ENCODE results near the gene NACC2. TPM values are rescaled to one million over a fixed set of nuclear protein-coding genes. Genes with fewer than 3 reads are reported as not detected.

The NACC2 gene
- total RNA-seq, 2 donors from 2014 or later, result 7.8 to 9.7 TPM

DNA sequence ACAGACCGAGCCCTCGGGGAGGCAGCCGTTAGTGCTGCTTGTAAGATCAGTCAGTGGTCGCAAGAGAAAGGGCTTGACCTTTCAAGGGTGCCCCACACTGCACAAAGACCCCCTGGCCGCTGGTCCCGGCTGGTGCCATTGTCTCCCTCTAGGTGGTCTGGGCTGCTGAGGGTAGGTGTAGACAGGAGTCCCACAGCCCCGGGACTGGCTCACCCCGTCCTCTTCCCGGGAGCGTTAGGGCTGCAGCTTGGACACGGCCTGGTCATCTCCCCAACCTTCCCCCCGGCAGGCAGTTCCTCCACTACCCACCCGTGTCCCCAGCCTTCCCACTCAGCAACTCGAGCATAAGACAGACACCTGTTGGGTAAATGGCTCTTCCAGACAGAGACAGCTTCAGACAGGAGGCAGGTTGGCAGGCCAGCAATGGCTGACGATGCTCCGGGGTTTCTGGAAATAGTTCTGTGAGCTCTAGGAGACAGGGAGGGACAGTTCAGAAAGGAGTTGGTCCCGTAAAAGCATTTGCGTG lies 38.9 kb upstream of the NACC2 start:
- no peak for ATAC-seq (replicated peaks)
- Mint-ChIP-seq H3K9me3 (no peaks in the 10 kb centered on the region), H3K36me3 (ENCODE audit: low read depth) (no peaks in the 10 kb centered on the region), H3K4me1 (no peaks in the 10 kb centered on the region), H3K4me3 (peak overlapping the region; percentile 58), H3K27ac (no peak overlapping the region), H3K27me3 (peaks cover 13% of the 10 kb centered on the region)

DNA sequence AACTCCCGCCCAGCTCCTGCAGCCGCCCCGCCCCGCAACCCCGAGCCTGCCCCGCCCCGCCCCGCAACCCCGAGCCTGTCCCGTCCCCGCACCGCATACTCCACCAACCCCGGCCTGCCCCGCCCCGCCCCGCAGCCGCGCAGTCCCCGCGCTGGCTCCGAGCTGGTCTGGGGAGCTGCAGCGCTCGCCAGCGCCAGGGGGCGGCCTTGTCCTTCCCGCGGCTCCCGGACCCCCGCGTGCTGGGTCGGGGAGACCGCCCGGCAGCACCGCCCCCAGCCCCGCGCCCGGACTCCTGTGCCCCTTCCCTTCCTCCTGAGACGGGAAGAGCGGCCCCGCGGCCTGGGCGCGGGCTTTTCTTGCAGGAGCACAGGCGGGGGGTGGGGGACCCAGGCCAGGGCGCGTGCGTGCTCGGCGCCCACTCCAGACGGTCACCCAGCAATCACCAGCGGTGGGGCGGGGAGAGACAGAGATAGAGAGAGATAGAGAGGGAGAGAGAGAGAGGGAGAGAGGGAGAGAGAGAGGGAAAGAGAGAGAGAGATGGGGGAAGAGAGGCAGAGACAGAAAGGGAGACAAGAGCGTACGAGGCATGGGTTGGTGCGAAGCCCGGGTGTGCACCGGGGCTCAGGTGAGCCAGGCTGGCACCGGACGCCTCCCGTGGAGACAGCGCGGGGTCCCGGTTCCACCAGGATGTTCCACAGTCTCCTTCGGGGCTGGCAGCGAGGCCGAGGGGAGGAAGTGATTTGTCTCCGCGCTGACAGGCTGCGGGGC lies 38.3 kb upstream of the NACC2 start:
- H3K36me3 Mint-ChIP-seq (ENCODE audit: low read depth), result no peaks in the 10 kb centered on the region
- no peak overlapping the region for H3K27ac Mint-ChIP-seq
- H3K27me3 Mint-ChIP-seq, result peaks cover 16% of the 10 kb centered on the region
- peak overlapping the region; percentile 58 for H3K4me3 Mint-ChIP-seq
- no peaks in the 10 kb centered on the region for H3K4me1 Mint-ChIP-seq
- no peaks in the 10 kb centered on the region for H3K9me3 Mint-ChIP-seq
- ATAC-seq (replicated peaks), result peak; percentile 43

DNA sequence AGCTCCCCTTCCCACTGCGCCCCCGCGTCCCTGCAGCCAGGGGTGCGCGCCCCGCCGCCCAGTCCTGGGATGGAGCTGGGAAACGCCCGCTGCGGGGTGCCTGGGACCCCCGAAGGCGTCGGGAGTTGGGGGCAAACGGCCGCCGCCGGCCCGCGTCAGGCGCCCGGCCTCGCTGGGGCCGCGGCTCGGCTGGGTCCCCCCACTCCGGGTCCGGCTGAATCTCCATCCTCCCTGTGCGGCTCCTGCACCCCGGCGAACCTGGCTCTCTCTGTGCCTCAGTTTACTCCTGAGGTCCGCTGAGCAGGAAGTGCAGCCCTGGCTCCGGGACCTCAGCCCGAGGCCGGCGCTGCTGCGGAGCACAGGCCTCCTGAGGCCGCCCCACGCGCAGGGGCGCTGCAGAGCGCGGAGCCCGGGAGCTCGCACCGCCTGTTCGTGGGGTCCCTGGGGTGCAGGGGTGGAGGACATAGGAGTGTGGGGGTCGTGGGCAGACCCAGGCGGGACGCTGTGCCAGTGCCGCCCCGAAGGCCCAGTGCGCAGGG lies 37.5 kb upstream of the NACC2 start:
- Mint-ChIP-seq H3K27me3 (peaks cover 18% of the 10 kb centered on the region), H3K4me3 (no peak overlapping the region), H3K27ac (no peak overlapping the region), H3K36me3 (ENCODE audit: low read depth) (no peaks in the 10 kb centered on the region), H3K4me1 (no peaks in the 10 kb centered on the region), H3K9me3 (no peaks in the 10 kb centered on the region)
- ATAC-seq (replicated peaks), result no peak

DNA sequence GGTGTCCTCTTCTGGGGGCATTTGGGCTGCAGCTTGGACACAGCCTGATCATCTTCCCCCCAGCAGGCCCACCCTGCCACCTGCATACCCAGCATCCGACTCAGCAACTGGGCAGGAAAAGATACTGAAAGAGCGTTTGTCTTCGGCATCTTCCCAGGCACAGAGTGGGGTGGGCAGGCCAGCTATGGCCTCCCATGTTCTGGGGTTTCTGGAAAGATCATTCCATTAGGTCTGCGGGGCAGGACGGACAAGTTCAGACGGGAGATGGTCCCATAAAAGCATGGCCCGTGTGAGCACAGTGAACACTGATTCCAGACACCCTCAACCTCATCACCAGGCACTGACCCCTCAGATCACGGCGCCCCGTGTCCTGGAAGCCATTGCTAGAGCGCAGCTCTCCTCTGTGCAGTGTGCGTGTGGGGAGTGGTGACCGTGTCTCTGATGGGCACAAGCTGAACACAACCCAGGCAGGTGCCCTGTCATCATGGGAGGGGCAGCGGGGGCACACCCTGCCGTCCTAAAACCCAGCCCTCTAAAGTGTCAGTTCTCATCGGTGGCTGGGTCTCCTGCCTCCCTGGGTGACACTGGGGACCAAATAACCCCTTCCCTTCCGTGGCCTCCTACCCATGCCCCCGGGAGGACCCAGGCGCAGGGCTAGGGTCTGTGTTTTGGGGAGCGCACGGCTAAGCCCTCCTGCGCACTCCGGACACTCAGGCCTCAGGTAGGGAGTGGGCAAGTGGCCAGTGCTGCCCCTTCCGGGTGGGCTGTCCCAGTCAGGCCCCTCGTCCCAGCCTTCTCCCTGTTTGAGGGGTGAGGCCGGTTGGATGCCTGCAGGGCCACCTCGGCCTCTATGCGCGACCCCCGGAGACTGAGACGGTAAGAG lies 36.8 kb upstream of the NACC2 start:
- H3K4me3 Mint-ChIP-seq, result no peak overlapping the region
- no peaks in the 10 kb centered on the region for H3K36me3 Mint-ChIP-seq (ENCODE audit: low read depth)
- no peak overlapping the region for H3K27ac Mint-ChIP-seq
- H3K4me1 Mint-ChIP-seq, result no peaks in the 10 kb centered on the region
- H3K27me3 Mint-ChIP-seq, result peaks cover 20% of the 10 kb centered on the region
- no peaks in the 10 kb centered on the region for H3K9me3 Mint-ChIP-seq
- ATAC-seq (replicated peaks), result no peak

DNA sequence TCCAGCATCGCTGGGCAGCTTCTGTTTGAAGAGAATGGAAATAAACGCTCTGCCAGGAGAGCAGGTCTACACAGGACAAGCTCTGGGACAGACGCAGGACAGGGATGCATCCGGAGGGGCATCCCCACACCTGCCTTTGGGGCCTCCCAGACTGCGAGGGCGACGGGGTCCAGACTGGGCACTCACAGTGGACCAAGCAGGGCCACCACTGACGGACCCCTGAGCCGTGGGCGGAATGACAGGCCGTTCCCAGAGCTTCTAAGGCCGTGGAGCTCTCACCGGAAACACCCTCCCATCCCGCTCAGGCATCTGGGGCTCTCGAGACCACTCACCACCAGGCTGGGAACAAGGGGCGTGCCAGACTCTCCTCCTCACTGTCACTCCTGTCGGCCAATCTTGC lies 34.1 kb upstream of the NACC2 start:
- H3K36me3 Mint-ChIP-seq (ENCODE audit: low read depth), result no peaks in the 10 kb centered on the region
- H3K4me3 Mint-ChIP-seq, result no peak overlapping the region
- peaks cover 26% of the 10 kb centered on the region for H3K27me3 Mint-ChIP-seq
- peaks cover 6% of the 10 kb centered on the region for H3K4me1 Mint-ChIP-seq
- no peak overlapping the region for H3K27ac Mint-ChIP-seq
- ATAC-seq (replicated peaks), result no peak
- H3K9me3 Mint-ChIP-seq, result no peaks in the 10 kb centered on the region

DNA sequence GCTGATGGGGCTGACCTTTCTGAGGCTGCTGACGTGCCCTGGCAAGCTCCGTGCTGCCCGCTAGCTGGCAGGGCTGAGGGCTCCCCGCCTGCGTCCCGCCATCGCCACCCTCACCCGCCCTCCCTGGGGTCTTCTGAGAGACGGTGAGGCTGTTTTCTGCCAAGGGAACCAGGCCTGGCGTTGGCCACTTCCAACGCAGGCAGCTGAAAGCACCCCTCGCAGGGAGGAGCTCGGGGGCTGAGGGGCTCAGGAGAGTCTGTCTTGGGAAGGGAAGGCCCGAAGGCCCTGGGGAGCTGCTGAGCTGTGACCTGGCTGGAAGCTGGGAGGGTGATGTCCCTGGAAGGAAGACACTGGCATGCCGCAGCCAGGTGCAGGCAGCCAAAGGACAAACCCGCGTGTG lies 33.3 kb upstream of the NACC2 start:
- no peak overlapping the region for H3K4me3 Mint-ChIP-seq
- H3K36me3 Mint-ChIP-seq (ENCODE audit: low read depth), result no peaks in the 10 kb centered on the region
- no peaks in the 10 kb centered on the region for H3K9me3 Mint-ChIP-seq
- ATAC-seq (replicated peaks), result no peak
- no peak overlapping the region for H3K27ac Mint-ChIP-seq
- peaks cover 6% of the 10 kb centered on the region for H3K4me1 Mint-ChIP-seq
- peaks cover 20% of the 10 kb centered on the region for H3K27me3 Mint-ChIP-seq

DNA sequence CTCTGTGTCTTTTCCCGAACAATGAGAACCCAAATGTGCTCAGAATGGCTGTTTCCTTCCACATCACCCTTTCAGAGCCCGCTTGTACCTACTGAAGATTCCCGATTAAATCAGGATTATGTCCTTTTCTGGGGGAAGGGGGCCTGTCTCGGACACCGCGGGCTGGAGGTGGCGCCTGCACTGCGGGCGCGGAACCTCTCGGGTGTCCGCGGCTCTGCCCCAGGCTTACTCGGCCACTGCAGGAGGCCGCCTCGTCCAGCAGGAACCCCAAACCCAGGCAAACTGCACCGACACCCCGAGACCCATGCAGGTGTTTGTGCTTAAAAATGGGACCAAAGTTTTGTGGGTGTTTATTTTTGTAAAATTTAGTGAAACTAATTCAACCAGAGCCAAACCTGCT lies 32.2 kb upstream of the NACC2 start:
- Mint-ChIP-seq H3K9me3 (no peaks in the 10 kb centered on the region), H3K4me3 (no peak overlapping the region), H3K4me1 (peaks cover 6% of the 10 kb centered on the region), H3K27ac (no peak overlapping the region), H3K36me3 (ENCODE audit: low read depth) (no peaks in the 10 kb centered on the region), H3K27me3 (peaks cover 19% of the 10 kb centered on the region)
- no peak for ATAC-seq (replicated peaks)

DNA sequence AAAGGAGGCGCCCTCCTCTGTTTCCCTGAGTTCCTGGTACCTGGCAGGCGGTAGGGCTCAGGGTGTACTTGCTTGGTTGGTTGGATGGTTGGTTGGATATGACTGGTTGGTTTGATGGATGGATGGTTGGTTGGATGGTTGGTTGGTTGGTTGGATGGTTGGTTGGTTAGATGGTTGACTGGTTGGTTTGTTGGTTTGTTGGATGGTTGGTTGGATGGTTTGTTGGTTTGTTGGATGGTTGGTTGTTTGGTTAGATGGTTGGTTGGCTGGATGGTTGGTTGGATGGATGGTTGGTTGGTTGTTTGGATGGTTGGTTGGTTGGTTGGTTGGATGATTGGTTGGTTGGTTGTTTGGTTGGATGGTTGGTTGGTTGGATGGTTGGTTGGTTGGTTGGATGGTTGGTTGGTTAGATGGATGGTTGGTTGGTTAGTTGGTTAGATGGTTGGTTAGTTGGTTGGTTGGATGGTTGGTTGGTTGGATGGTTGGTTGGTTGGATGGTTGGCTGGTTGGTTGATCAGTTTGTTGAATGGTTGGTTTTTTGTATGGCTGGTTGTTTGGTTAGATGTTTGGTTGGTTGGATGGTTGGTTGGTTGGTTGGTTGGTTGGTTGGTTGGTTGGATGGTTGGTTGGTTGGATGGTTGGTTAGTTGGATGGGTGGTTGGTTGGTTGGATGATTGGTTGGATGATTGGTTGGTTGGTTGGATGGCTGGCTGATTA lies 30.0 kb upstream of the NACC2 start:
- H3K27me3 Mint-ChIP-seq, result peaks cover 15% of the 10 kb centered on the region
- peaks cover 6% of the 10 kb centered on the region for H3K4me1 Mint-ChIP-seq
- H3K36me3 Mint-ChIP-seq (ENCODE audit: low read depth), result no peaks in the 10 kb centered on the region
- H3K4me3 Mint-ChIP-seq, result no peak overlapping the region
- H3K9me3 Mint-ChIP-seq, result no peaks in the 10 kb centered on the region
- H3K27ac Mint-ChIP-seq, result no peak overlapping the region
- no peak for ATAC-seq (replicated peaks)

DNA sequence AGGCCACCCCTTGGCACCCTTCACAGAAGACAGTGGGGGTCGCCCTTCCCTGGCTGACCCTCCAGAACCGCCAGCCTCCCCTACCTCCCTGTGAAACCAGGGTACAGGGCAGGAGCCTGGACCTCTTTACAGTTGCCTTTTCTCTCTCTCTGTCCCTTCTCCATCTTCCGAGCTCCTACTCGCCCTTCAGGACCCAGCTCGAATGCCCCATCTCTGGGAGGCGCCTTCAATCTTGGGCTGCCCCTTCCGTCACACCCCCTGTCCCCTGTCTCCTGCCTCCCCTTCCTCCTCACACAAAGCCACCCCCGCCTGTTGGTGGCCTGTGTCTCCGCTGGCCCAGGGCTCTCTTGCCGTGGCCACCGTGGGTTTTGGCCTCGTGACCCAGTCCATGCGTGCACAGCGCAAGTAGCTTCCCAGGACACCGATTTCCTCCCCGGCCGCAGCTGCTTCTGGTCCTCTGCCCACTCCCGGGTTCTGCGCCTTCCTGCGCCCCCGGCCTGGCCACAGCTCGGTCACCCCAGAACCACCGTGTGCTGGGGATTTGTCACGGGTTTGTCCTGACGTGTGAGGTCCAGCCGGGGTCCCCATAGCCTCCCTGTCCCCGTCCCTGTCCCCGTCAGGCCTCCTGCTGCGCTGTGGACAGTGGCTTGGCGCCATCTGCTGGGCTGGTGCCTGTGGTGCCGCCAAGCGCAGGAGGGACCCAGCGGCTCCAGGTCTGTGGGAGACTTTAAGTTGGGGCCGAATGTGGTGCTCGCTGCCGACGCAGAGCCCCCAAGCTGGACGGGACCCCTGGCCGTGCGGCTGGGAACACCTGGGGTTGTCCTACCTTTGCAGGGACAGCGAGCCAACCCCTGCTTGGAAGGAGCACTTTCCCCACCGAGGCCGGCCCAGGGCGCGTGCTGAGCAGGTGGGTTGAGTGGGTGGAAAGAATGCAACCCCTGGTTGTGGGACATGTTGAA lies 27.6 kb upstream of the NACC2 start:
- H3K4me1 Mint-ChIP-seq, result peaks cover 6% of the 10 kb centered on the region
- H3K27ac Mint-ChIP-seq, result no peak overlapping the region
- no peaks in the 10 kb centered on the region for H3K9me3 Mint-ChIP-seq
- no peaks in the 10 kb centered on the region for H3K36me3 Mint-ChIP-seq (ENCODE audit: low read depth)
- H3K4me3 Mint-ChIP-seq, result no peak overlapping the region
- peak; percentile 30 for ATAC-seq (replicated peaks)
- H3K27me3 Mint-ChIP-seq, result peaks cover 11% of the 10 kb centered on the region

DNA sequence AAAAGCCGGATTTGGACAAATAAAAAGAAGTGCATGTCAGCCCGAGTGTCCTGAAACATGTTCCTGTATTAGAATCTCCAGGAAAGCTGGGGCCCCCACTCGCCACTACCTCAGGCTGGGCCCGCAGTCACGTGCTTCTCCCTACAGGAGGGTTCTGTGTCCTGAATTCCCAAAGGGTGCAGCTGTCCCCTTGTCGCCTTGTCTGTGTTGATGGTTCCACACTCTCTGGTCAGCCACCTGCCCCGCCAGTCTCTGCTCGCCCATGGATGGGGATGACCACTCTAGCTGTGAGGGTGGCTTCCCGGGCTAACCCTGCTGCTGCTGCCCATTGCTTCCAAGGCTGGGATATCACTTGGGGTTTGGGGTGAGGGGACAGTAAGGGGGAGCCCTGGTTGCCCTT lies 26.7 kb upstream of the NACC2 start:
- Mint-ChIP-seq H3K4me3 (no peak overlapping the region), H3K9me3 (no peaks in the 10 kb centered on the region), H3K4me1 (peaks cover 6% of the 10 kb centered on the region), H3K27ac (no peak overlapping the region), H3K36me3 (ENCODE audit: low read depth) (no peaks in the 10 kb centered on the region), H3K27me3 (peaks cover 7% of the 10 kb centered on the region)
- ATAC-seq (replicated peaks), result no peak

DNA sequence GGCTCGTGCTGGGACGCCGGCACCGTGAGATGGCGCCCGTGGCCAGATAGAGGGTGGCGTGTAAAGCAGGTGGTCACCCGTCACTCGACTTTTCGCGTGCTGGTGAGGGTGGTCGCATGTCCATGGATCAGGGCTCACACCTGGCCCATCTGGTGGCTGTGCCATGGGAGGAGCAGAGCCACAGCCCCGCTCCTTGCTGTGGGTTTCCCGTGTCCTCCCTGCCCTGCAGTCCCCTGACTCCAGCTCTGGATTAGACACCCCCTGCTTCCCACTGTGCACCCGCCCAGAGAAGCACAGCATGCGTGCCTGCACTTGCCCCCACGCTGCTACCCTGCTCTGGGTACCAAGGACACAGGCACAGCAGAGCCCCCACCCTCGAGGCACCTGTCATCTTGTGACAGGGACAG lies 25.4 kb upstream of the NACC2 start:
- Mint-ChIP-seq H3K4me3 (no peak overlapping the region), H3K27ac (no peak overlapping the region), H3K4me1 (peaks cover 6% of the 10 kb centered on the region), H3K36me3 (ENCODE audit: low read depth) (no peaks in the 10 kb centered on the region), H3K27me3 (peaks cover 7% of the 10 kb centered on the region), H3K9me3 (no peaks in the 10 kb centered on the region)
- ATAC-seq (replicated peaks), result no peak

DNA sequence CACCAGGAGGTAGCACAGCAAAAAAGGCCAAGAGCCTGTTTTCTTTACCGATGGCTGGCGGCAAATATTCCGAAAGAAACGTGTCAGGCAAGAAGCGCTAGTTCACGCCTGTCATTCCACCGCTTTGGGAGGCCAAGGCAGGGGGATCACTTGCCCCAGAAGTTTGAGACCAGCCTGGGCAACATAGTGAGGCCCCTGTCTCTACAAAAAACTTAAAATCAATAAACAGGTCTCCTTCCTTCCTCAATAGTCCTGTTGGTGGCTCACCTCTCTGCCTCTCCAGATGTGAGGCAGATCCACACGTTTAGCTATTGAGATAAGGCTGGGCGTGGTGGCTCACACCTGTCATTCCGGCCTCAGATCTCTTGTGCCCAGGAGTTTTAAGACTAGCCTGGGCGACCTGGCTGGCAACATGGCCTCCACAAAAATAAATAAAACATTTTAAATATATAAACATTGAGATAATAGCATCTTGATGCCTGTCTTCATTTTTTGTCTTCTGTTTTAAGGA lies 24.8 kb upstream of the NACC2 start:
- Mint-ChIP-seq H3K36me3 (ENCODE audit: low read depth) (no peaks in the 10 kb centered on the region), H3K4me3 (peak overlapping the region; percentile 58), H3K9me3 (no peaks in the 10 kb centered on the region), H3K27me3 (peaks cover 2% of the 10 kb centered on the region), H3K27ac (peak overlapping the region; percentile 22), H3K4me1 (peaks cover 2% of the 10 kb centered on the region)
- no peak for ATAC-seq (replicated peaks)
